Measurements from ENCODE around the gene MYCBPAP.
"Not testable (repeated sequence)": the region's sequence is repeated elsewhere in the genome, so short reads cannot be mapped to it uniquely, and the experiment has no call there.

Gene MYCBPAP

GRCh38 chr17:50471009-50471905 is 37.0 kb upstream of the MYCBPAP start:
- DNase-seq (ENCODE audit: low read depth, low spot score) = no peak

- no peak for DNase-seq (ENCODE audit: low read depth, low spot score)
Measured at GRCh38 chr17:50472286-50472685, 36.0 kb upstream of the MYCBPAP start.

DNA sequence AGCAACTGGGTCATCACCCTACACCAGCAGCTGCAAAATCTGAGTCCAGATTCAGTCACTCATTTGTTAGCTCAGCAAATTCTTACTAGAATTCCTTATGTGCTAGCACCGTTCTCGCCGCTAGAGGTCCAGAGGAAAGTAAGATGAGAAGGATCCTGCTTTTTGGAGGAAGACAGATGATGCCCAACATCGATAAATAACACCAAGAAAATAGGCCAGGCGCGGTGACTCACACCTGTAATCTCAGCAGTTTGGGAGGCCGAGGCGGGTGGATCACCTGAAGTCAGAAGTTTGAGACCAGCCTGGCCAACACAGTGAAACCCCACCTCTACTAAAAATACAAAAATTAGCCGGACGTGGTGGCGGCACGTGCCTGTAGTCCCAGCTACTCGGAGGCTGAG is 35.5 kb upstream of the MYCBPAP start:
- DNase-seq (ENCODE audit: low read depth, low spot score) = not testable (repeated sequence)

- no peak for DNase-seq (ENCODE audit: low read depth, low spot score)
Measured at GRCh38 chr17:50473901-50474300, 34.3 kb upstream of the MYCBPAP start.

DNA sequence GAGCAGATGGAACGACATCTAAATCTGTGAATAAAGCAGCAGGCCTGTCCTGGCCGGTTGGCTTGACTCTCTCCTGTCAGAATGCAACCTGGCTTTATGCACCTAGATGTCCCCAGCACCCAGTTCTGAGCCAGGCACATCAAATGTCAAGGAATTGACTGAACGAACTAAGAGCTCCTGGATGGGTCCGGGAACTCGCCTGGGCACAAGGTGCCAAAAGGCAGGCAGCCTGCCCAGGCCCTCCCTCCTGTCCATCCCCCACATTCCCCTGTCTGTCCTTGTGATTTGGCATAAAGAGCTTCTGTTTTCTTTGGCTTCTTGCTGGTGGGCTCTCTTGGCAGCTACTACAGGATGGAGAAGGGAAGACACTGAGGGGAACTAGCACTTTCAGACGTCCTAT is 33.7 kb upstream of the MYCBPAP start:
- DNase-seq (ENCODE audit: low read depth, low spot score) = no peak

GRCh38 chr17:50475362-50475761 is 32.9 kb upstream of the MYCBPAP start:
- DNase-seq (ENCODE audit: low read depth, low spot score) = no peak

- not testable (repeated sequence) for DNase-seq (ENCODE audit: low read depth, low spot score)
Measured at GRCh38 chr17:50475775-50476544, 32.3 kb upstream of the MYCBPAP start.

DNA sequence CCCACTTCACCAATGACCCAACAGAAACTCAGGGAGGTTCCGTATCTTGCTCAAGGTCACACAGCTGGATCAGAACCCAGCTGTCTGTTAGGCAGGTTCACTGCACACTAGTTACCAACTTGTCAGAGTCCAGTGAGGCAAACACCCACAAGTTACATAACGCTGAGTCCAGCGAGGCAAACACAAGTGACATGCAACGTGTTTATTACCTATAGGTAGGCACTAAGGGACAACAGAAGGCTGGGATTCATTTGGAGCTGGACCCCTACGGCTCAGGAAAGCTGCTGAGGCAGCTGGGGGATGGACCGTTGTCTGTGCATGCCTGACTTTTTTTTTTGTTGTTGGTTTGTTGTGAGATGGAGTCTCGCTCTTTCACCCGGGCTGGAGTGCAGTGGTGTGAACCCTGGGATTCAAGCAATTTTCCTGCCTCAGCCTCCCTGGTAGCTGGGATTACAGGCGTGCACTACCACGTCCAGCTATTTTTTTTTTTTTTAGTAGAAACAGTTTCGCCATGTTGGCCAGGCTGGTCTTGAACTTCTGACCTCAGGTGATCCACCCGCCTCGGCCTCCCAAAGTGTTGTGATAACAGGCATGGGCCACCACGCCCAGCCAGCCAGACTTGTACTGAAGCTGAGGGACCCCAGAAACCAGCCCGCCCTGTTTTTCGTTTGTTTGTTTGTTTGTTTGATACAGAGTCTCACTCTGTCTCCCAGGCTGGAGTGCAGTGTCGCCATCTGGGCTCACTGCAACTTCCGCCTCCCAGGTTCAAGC is 31.5 kb upstream of the MYCBPAP start:
- DNase-seq (ENCODE audit: low read depth, low spot score) = no peak

DNA sequence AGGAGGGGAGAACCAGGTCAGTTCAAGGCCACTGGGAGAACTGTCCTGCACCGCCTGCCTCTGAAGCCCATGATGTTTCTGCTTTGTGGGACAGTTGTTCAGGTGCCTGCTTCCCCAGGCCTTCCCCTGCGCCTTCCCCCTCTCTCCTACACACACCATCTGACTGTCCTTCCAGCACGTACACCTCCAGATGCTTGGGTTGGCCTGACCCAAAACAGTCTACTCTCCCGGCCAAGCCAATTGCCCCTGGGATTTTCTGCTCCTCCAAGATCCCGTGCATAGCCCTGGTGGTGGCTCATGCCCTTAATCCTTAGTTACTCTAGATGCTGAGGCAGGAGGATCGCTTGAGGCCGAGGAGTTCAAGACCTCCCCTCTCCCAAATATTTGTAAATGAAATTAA is 30.3 kb upstream of the MYCBPAP start:
- DNase-seq (ENCODE audit: low read depth, low spot score) = no peak

- DNase-seq (ENCODE audit: low read depth, low spot score) = peak; percentile 61
Measured at GRCh38 chr17:50478391-50479381, 29.6 kb upstream of the MYCBPAP start, which contains the start of gene RSAD1. Gene RSAD1, plus strand, starts transcription at chr17:50478860. Its CDS starts 25 bp downstream, at chr17:50478885.

DNA sequence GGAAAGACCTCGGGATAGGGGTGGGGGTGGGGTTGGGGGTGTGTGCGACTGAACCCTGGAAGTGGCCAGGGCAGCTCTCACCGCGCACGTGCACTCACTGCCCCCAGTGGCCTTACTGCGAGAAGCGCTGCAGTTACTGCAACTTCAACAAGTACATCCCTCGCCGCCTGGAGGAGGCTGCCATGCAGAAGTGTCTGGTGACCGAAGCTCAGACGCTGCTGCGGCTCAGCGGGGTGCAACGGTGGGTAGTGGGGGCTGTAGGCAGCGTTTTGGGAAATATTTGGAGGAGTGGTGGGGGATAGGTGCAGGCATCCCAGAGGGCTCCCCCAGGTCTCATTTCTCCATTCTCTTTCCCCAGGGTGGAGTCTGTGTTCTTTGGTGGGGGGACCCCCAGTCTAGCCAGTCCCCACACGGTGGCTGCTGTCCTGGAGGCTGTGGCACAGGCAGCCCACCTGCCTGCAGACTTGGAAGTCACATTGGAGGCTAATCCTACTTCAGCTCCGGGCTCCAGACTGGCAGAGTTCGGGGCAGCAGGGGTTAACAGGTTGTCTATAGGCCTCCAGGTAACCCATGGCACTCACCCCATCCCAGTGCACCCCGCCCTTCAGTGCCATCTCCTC is 28.6 kb upstream of the MYCBPAP start:
- DNase-seq (ENCODE audit: low read depth, low spot score) = peak; percentile 14

- no peak for DNase-seq (ENCODE audit: low read depth, low spot score)
Measured at GRCh38 chr17:50480142-50480764, 28.0 kb upstream of the MYCBPAP start.

- DNase-seq (ENCODE audit: low read depth, low spot score) = no peak
Measured at GRCh38 chr17:50480854-50481490, 27.3 kb upstream of the MYCBPAP start.

DNA sequence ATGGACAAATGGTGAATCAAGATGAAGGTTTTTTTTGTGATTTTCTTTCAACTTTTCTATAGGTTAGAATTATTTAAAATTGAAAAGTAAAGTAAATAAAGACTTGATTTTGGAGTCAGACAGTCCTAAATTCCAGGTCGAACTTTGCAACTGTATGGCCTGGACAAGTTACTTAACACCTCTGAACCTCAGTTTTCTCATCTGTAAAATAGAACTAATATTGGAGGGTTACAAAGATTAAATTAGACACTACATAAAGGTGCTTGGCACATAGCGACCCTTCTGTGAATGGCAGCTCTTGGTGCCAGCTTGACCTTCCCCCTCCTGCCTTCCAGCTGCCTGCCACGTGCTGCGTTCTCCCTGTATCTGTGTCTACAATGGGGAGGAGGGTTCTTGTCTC is 26.6 kb upstream of the MYCBPAP start:
- DNase-seq (ENCODE audit: low read depth, low spot score) = no peak

- DNase-seq (ENCODE audit: low read depth, low spot score) = no peak
Measured at GRCh38 chr17:50482110-50482509, 26.1 kb upstream of the MYCBPAP start.

GRCh38 chr17:50482516-50482915 is 25.7 kb upstream of the MYCBPAP start:
- DNase-seq (ENCODE audit: low read depth, low spot score) = peak; percentile 62

DNA sequence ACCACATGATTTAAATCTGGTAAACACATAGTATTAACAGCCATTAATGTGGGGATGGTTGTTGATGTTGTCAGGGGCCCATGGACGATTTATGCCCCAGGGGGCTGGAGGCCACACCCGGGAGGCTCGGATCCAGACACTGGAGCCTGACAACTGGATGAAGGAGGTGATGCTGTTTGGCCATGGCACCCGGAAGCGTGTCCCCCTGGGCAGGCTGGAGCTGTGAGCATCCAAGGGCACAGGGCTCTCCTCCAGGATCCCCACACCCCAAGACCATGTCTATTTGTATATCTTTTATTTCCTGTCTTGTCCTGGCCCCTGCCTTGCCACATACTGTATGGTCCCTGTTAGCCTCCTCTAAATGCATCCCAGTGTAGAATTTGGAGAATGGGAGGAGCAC is 25.0 kb upstream of the MYCBPAP start:
- no peak for DNase-seq (ENCODE audit: low read depth, low spot score)

DNA sequence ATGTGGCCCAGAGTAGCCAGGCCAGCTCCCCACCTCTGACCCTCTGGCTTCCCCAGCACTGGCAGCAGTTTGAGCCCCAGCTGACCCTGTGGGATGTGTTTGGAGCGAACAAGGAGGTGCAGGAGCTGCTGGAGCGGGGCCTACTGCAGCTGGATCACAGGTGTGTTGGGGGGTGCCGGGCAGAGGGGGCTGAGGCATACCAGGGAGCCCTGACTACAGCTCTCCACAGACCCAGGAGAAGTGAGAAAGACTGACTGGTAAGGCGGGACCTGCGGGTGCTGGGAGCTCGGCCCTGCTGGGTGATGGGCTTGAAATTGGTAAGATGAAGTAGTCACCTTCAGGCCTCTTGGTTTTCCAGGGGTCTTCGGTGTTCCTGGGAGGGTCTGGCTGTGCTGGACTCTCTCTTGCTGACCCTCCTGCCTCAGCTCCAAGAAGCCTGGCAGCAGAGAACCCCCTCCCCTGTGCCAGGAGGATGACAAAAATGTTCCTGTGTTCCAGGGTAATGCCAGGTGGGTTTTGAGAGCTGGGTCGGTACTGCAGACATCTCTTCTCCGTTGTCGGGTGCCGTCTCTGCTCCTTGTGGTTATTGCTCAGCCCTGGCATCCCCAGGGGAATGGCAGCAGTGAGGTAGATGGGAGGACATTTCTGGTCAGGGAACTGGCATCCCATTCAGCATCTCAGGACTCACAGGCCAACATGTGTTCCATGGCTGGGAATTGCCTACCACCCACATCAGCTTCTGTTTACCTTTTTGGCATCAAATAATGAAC is 23.7 kb upstream of the MYCBPAP start:
- DNase-seq (ENCODE audit: low read depth, low spot score) = no peak
